HG03097 (cell line): ENCODE results near the gene HOXA9.

Source experiments
- ATAC-seq: cut with Tn5 transposase; IDR thresholded peaks from one replicate; pipeline ENCODE4 v1.9.1; 2021; ENCODE audit not compliant: unreplicated experiment, low FRiP score

Gene HOXA9

GRCh38 chr7:27155816-27156507 lies 9.4 kb downstream of the HOXA9 start:
- no peak for ATAC-seq

- no peak for ATAC-seq
These were observed 10.2 kb downstream of the HOXA9 start for GRCh38 chr7:27154901-27155815.

- no peak for ATAC-seq
These were observed 11.0 kb downstream of the HOXA9 start for GRCh38 chr7:27154369-27154768.

GRCh38 chr7:27153526-27153925 lies 11.8 kb downstream of the HOXA9 start:
- no peak for ATAC-seq

DNA sequence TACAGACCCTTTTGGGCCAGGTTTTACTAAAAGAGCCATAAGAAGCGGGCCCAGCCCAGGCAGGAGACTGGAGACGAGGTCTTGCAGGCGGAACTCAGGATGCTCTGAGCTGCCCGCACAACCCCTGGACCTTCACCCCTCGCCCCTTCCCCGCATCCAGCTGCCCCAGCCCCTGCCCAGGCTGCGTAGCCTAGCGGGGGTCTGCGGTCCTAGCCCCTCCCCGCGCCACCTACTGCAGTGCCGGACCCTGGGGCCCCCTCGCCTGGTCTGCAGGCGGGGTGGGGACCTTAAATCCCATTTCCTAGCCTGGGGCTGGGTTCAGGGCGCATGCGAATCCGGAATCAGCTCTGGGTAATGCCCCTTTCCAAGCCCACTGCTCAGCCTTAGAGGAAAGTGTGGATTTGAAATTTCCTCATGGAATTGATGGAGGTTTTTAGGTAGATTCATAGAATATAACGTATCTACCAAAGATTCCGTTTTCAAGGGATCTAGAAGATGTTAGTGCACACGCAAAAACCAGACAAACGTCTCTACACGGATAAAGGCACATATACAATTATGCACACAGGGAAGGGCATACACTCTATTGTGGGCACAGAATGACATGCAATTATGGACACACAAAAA lies 12.4 kb downstream of the HOXA9 start:
- no peak for ATAC-seq

DNA sequence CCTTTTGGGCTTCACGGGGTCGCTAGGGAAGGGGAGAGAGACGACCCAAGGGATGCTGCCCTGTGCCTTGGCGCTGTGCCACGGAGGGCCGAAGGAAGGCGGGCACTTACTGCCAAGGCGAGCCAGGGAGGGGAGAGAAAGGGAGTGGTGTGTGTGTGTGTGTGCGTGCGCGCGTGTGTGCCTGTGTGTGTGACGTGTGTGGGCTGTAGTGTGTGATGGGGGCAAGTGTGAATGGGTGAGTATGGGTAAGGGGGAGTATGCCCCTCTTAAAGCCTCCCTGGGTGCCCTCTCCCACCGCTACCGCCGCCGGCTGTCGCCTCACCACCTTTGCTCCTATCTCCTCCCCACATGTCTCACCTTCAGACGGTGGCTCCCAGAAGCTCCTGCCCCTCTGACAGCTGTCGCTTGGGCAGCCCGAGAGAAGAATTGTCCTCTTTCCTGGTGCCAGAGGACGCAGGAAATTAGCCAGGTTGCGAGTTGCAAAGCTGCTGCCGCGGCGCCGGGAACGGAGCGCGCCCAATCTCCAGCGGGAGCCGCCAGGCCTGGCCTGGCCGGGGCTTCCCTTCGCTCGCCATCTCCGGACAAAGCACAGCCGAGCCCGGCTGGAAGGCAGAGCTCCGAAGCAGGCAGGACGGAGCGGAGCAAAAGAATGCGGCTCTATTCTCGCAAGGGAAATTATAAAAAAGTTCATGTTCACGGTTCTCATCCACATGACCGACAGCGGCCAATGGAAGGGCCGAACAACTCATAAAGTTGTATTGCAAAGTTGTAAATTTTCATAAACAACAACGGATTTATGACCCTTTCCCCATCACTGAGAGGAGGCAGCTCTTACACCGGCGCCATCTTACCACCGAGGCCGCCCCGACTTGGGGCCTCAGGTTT lies 13.2 kb downstream of the HOXA9 start, which contains the start of gene HOXA3:
HOXA3 (minus strand) TSS at position 653 of the 885 bp plus-strand sequence. CDS start 41,943 bp downstream, outside the sequence.
- no peak for ATAC-seq

GRCh38 chr7:27151341-27151930 lies 13.9 kb downstream of the HOXA9 start:
- no peak for ATAC-seq

DNA sequence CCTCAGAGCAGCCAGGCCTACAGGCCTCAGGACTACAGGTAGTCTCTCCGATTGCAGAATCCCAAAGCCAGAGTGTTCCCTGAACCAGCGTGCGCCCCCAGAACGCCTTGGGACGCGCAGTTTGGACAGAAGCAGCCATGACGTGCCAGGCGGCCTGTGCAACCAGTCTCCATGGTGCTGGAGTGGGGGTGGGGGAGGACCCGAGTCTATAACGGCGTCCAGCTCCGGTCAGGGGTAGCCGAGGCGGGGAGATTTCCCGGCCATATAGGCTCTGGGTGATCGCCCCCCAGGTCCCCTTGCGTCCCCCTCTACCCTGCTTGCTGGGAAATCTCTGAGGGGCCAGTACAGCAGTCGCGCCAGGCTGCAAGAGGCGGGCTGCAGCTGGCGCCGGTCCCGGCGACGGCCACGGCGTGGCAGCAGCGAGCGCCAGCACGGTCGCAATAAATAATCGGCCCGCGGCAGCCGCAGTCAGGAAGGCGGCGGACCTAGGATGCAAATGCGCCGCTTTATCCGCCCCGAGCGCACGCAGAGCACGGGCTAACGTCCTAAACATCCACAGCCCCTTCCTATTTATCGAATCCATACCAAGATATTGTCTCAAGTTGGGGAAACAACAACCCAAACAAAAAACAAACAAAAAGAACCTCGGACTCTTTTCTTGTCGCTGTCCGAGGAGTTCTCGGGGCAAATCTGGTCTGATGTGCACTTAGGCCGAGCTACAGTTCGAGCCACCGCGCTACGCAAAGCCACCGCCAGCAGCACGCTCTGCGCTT lies 14.6 kb downstream of the HOXA9 start:
- ATAC-seq, result no peak

- no peak for ATAC-seq
These were observed 15.3 kb downstream of the HOXA9 start for GRCh38 chr7:27149842-27150567.

DNA sequence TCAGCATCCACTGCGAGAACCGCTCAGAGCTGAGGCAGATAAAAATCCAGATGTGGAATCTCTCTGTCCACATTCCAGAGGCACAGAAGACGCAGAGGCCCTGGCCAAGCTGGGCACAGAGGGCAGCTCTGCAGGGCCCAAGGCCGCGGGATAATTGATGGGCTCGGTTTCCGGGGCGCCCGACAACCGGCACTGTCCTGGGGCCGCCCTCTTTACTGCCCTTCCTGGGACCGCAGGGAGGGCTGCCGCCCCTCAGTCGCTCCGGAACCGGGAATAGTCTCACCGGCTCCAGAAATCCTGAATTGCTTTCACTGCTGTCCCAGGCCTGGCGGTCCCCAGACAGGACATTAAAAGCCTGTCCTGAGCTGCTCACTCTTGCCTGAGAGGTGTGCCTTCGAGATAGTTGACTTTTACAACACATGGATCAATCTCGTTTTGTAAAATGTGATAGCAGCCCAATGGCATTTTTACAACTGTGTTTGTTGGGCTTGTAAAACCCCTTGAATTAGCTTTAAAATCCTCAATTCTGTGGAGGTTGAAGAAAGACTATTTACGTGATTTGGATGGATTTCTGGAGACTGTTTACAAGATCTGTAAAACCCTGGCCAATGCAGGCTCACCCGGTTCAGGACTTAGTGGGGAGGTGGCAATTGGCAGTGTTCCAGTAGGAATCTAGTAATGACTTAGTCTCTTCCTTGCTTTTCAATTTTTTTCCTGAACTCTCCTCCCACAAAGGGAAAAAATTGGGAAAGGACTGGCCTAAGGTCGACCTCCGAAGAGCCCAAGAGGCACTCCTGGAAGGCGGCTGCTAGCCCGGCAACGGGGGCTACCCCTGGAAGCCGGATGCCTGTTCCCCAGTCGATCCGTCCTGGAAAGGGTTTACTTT lies 16.3 kb downstream of the HOXA9 start:
- no peak for ATAC-seq

DNA sequence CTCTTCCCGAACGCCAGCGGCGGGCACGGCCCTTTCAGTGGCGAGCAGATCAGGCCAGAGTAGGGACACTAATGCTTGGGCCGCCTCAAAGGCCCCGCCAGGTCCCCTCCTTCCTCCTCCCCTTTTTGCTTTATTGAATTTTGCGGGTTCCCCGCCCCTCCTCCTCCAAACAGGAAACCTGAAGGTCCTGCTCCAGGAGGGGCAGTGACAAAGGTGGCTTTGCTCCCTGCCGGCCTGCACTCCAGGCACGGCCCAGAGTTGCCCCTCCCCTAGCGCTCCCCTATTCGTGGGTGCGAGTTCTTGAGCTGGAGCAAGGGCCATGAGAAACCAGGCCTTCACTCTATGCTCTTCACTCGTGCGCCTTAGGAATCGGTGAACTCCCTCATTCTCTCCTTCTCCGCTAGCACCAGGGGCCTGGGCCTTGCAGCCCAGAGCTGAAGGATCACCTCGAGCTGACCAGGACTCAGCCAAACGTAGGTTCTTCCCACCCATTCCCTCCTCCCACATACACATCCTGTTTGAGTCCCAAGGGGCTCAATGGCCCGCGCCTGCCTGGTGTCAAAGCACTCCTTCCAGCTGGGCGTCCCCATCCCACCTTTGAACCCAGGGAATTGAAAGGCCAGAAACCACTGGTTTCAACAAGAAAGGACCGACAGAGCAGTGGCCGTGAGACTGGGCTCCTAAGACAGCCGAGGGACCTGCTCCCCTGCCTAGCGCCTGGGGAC lies 17.1 kb downstream of the HOXA9 start:
- ATAC-seq, result no peak

GRCh38 chr7:27147199-27148030 lies 17.9 kb downstream of the HOXA9 start, which contains the start of gene HOXA6:
TSS of gene HOXA6 (minus strand) at chr7:27147774. CDS start at chr7:27147749, 25 bp downstream.
- ATAC-seq, result no peak

GRCh38 chr7:27146491-27147198 lies 18.7 kb downstream of the HOXA9 start:
- no peak for ATAC-seq

- ATAC-seq, result no peak
These were observed 19.4 kb downstream of the HOXA9 start for GRCh38 chr7:27145914-27146412.
